ENCODE data around the gene DEF6. TPM values are rescaled to one million over a fixed set of nuclear protein-coding genes. Genes with fewer than 3 reads are reported as not detected.

Gene DEF6
- total RNA-seq, 1 experiment from 2014 or later = 5.6 TPM

GRCh38 chr6:35370785-35371493 is 73.3 kb downstream of the DEF6 start:
- Mint-ChIP-seq H3K27me3 (ENCODE audit: low read depth) (no peaks in the 10 kb centered on the region), H3K36me3 (ENCODE audit: insufficient read depth in 1 of 3, low read depth in 3 of 3) (peaks cover 0 to 2% (median 0%) of the 10 kb centered on the region in 3 experiments; a peak in 2 of 7 replicates), H3K4me1 (peaks cover 0 to 4% of the 10 kb centered on the region in 2 experiments; a peak in 2 of 4 replicates), H3K27ac (peak overlapping the region; percentile 1 to 24 (median 2); a peak in 3 of 7 replicates), H3K4me3 (no peak overlapping the region), H3K9me3 (no peaks in the 10 kb centered on the region)
- no peak overlapping the region for H3K4me2 ChIP-seq (ENCODE audit: insufficient read depth, insufficient read length, low read length)
- no peak overlapping the region for H4K91ac ChIP-seq (ENCODE audit: insufficient read length, low read depth, low read length)
- H3K79me2 ChIP-seq (ENCODE audit: insufficient read depth, low read length) = no peaks in the 10 kb centered on the region
- TF ChIP-seq, protein P1, sequence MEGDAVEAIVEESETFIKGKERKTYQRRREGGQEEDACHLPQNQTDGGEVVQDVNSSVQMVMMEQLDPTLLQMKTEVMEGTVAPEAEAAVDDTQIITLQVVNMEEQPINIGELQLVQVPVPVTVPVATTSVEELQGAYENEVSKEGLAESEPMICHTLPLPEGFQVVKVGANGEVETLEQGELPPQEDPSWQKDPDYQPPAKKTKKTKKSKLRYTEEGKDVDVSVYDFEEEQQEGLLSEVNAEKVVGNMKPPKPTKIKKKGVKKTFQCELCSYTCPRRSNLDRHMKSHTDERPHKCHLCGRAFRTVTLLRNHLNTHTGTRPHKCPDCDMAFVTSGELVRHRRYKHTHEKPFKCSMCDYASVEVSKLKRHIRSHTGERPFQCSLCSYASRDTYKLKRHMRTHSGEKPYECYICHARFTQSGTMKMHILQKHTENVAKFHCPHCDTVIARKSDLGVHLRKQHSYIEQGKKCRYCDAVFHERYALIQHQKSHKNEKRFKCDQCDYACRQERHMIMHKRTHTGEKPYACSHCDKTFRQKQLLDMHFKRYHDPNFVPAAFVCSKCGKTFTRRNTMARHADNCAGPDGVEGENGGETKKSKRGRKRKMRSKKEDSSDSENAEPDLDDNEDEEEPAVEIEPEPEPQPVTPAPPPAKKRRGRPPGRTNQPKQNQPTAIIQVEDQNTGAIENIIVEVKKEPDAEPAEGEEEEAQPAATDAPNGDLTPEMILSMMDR (conservative IDR thresholded peaks at IDR 0.05) = no peak
- no peak overlapping the region for H2BK12ac ChIP-seq (ENCODE audit: insufficient read length, low read depth, low read length)
- H2BK5ac ChIP-seq (ENCODE audit: insufficient read length, low read length) = no peak overlapping the region
- no peaks in the 10 kb centered on the region for H3K4me1 ChIP-seq (ENCODE audit: insufficient read depth, low read length)
- no peak overlapping the region for H3K18ac ChIP-seq (ENCODE audit: insufficient read length, low read depth, low read length)
- H3K9me3 ChIP-seq (ENCODE audit: control insufficient read depth, low read depth, low read length) = no peaks in the 10 kb centered on the region
- H3K79me1 ChIP-seq (ENCODE audit: insufficient read depth, low read depth, low read length, poor library complexity, severe bottlenecking) = no peaks in the 10 kb centered on the region
- no peak overlapping the region for H2BK120ac ChIP-seq (ENCODE audit: low read depth, low read length, poor library complexity, severe bottlenecking)
- H3K9ac ChIP-seq (ENCODE audit: extremely low read depth, insufficient read length, low read length) = no peak overlapping the region
- H4K5ac ChIP-seq (ENCODE audit: insufficient read length, low read depth, low read length) = no peak overlapping the region
- H3K23ac ChIP-seq (ENCODE audit: insufficient read length, low read depth, low read length) = no peak overlapping the region
- no peak overlapping the region for H3T11ph ChIP-seq (ENCODE audit: low read length)
- H2BK20ac ChIP-seq (ENCODE audit: low read depth, low read length, poor library complexity, severe bottlenecking) = no peak overlapping the region
- WGBS (ENCODE audit: extremely low coverage, insufficient read length, low lambda C conversion rate) = no CpG with 5 or more reads among the region's 9 CpGs
- no peak overlapping the region for H4K8ac ChIP-seq (replicated peaks; ENCODE audit: insufficient read length, low read depth, low read length)
- no peak overlapping the region for H2AK5ac ChIP-seq (ENCODE audit: insufficient read length, low read length)
- no peak overlapping the region for H2AFZ ChIP-seq (ENCODE audit: low read length)
- H3K14ac ChIP-seq (ENCODE audit: insufficient read depth, low read length) = no peak overlapping the region
- no peaks in the 10 kb centered on the region for H4K20me1 ChIP-seq (ENCODE audit: control insufficient read depth, insufficient read depth, insufficient read length)
- H3K4ac ChIP-seq (ENCODE audit: low read depth, low read length) = no peak overlapping the region
- no peak overlapping the region for H3K56ac ChIP-seq (ENCODE audit: insufficient read length, low read depth, low read length)
- DNase-seq = no peak
- no peak overlapping the region for H2BK15ac ChIP-seq (ENCODE audit: low read depth, low read length)
- H3K27ac ChIP-seq (ENCODE audit: insufficient read length, low read depth, low read length) = no peak overlapping the region
- H3K23me2 ChIP-seq (ENCODE audit: insufficient read length, low read depth, low read length, poor library complexity, severe bottlenecking) = no peaks in the 10 kb centered on the region
- no peaks in the 10 kb centered on the region for H3K27me3 ChIP-seq (ENCODE audit: insufficient read depth, low read length)

Other genes with a start within 250 kb of the DEF6 start
- gene TCP11, start 156.5 kb upstream of the DEF6 start, total RNA-seq (2021) = not detected in 2 replicates
- gene SCUBE3, start 83.9 kb upstream of the DEF6 start, total RNA-seq (2021) = 2.2 and 2.7 TPM in 2 replicates
- gene ZNF76, start 38.1 kb upstream of the DEF6 start, total RNA-seq (2021) = 21.1 and 22.8 TPM in 2 replicates
- 11.7 and 13.9 TPM in 2 replicates for gene PPARD, start 44.7 kb downstream of the DEF6 start, total RNA-seq (2021)
- gene FANCE, start 154.5 kb downstream of the DEF6 start, total RNA-seq (2021) = 8.4 and 10.9 TPM in 2 replicates
- 1,826 and 1,830 TPM in 2 replicates for gene RPL10A, start 170.6 kb downstream of the DEF6 start, total RNA-seq (2021)
- 24.3 and 27.0 TPM in 2 replicates for gene TEAD3, start 199.3 kb downstream of the DEF6 start, total RNA-seq (2021)
- 0.29 TPM in 1 of 2 replicates, not detected in the other for gene TULP1, start 215.1 kb downstream of the DEF6 start, total RNA-seq (2021)